Measurements from ENCODE around the gene VASH2. TPM values are rescaled to one million over a fixed set of nuclear protein-coding genes. Genes with fewer than 3 reads are reported as not detected.

VASH2 gene
- polyA plus RNA-seq, 3 donors = 21.5 to 24.7 (median 22.7) TPM

DNA sequence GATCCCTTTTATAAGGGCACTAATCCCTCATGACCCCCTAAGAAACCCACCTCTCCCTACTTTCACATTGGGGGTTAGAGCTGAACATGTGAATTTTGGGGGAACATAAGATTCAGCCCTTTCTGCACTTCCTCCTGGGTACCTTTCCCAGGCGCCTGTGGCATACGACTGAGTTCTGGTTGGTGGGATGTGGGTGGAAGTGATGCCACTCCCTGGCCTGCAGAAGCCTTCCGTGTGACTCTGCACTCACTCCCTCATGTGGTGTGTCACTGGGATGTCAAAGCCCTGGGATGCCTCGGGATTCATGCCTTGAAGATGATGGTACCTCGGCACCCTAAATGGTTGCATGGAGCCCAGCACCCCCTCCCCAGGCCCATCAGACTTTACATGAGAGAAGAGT, 28.3 kb upstream of the VASH2 start:
- DNase-seq (ENCODE audit: extremely low read depth in 1 of 11, low read depth in 9 of 11, low spot score in 4 of 11) = no peak

DNA sequence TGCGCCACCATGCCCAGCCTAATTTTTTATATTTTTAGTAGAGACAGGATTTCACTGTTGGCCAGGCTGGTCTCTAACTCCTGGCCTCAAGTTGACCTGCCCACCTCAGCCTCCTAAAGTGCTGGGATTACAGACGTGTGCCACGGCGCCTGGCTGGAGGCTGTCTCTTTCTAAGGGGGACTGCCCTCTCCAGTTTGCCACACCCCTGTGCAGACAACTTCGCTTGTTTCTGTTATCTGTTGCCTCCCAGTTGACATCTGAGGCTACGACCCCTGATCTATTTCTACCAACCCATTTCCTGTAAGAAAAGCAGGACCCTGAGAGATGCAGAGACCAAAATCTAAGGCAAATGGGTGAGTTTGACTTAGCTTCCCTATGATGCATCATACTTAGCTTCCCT, 24.0 kb upstream of the VASH2 start:
- no peak for DNase-seq (ENCODE audit: extremely low read depth in 1 of 11, low read depth in 9 of 11, low spot score in 4 of 11)

GRCh38 chr1:212928323-212929291, 21.7 kb upstream of the VASH2 start:
- DNase-seq (ENCODE audit: extremely low read depth in 1 of 11, low read depth in 9 of 11, low spot score in 4 of 11) = no peak

DNA sequence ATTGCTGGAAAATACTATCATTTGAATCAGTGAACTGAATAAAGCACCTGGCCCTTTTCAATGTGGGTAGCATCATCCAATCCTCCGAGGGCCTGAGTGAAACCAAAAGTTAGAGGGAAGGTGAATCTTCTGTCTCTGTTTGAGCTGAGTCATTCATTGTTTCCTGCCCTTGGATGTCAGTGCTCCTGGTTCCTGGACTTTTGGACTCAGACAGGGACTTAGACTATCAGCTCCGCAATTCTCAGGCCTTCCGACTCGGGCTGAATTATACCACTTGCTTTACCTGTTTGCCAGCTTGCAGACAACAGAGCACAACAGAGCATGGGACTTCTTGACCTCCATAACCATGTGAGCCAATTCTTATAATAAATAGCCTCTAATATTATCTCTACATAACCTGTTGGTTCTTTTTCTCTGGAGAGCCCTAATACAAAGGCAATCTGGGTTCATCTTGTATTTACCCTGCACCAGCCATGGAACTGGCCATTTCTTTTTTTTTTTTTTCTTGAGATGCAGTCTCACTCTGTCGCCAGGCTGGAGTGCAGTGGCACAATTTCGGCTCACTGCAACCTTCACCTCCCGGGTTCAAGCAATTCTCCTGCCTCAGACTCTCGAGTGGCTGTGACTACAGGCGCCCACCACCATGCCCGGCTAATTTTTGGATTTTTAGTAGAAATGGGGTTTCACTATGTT, 19.2 kb upstream of the VASH2 start:
- no peak for DNase-seq (ENCODE audit: extremely low read depth in 1 of 11, low read depth in 9 of 11, low spot score in 4 of 11)

- no peak for DNase-seq (ENCODE audit: extremely low read depth in 1 of 11, low read depth in 9 of 11, low spot score in 4 of 11)
Measured at GRCh38 chr1:212933815-212934471, 16.4 kb upstream of the VASH2 start.

GRCh38 chr1:212935387-212935981, 14.9 kb upstream of the VASH2 start:
- DNase-seq (ENCODE audit: extremely low read depth in 1 of 11, low read depth in 9 of 11, low spot score in 4 of 11) = no peak

GRCh38 chr1:212937034-212937433, 13.3 kb upstream of the VASH2 start:
- DNase-seq (ENCODE audit: extremely low read depth in 1 of 11, low read depth in 9 of 11, low spot score in 4 of 11) = no peak

GRCh38 chr1:212938846-212939245, 11.5 kb upstream of the VASH2 start:
- no peak for DNase-seq (ENCODE audit: extremely low read depth in 1 of 11, low read depth in 9 of 11, low spot score in 4 of 11)

- DNase-seq (ENCODE audit: extremely low read depth in 1 of 11, low read depth in 9 of 11, low spot score in 4 of 11) = no peak
Measured at GRCh38 chr1:212941452-212941851, 8.9 kb upstream of the VASH2 start.

DNA sequence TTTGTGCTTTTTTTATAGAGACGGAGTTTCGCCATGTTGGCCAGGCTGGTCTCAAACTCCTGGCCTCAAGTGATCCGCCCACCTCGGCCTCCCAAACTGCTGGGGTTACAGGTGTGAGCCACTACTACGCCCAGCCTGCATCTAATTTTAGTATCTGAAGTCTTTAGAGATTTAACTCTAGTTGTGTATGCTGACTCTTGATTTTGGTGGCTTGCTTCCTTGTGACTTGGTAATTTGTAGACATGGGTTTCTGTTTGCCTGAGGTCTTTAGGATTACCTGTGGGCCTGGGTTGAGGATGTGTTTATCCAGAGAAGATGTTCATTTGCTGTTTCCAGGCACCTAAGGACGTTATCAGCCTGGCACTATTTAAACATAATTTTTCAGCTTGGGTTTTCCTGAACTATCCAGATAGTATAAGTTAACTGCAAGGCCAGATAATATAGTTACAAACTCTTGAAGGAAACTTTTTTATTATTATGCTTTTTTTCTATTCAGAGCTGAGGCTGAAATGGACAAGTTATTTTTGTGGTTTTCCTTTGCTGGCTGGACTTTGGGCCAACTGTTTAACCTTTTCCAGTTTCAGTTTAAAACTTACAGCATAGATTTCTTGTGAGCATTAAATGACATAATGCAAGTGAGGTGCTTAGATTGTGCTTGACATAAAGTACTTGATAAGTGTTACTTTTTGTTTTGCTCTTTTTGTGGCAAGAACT, 7.5 kb upstream of the VASH2 start:
- DNase-seq (ENCODE audit: extremely low read depth in 1 of 11, low read depth in 9 of 11, low spot score in 4 of 11) = no peak

DNA sequence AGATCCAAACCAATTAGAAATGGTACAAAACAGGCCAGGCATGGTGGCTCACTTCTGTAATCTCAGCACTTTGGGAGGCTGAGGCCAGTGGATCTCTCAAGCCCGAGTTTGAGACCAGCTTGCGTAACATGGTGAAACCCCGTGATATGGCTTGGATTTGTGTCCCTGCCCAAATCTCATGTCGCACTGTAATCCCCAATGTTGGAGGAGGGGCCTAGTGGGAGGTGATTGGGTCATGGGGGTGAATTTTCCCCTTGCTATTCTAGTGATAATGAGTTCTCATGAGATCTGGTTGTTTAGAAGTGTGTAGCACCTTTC, 7.0 kb upstream of the VASH2 start:
- DNase-seq (ENCODE audit: extremely low read depth in 1 of 11, low read depth in 9 of 11, low spot score in 4 of 11) = no peak

GRCh38 chr1:212944229-212944901, 6.0 kb upstream of the VASH2 start:
- DNase-seq (ENCODE audit: extremely low read depth in 1 of 11, low read depth in 9 of 11, low spot score in 4 of 11) = no peak

GRCh38 chr1:212945056-212945455, 5.3 kb upstream of the VASH2 start:
- DNase-seq (ENCODE audit: extremely low read depth in 1 of 11, low read depth in 9 of 11, low spot score in 4 of 11) = no peak

DNA sequence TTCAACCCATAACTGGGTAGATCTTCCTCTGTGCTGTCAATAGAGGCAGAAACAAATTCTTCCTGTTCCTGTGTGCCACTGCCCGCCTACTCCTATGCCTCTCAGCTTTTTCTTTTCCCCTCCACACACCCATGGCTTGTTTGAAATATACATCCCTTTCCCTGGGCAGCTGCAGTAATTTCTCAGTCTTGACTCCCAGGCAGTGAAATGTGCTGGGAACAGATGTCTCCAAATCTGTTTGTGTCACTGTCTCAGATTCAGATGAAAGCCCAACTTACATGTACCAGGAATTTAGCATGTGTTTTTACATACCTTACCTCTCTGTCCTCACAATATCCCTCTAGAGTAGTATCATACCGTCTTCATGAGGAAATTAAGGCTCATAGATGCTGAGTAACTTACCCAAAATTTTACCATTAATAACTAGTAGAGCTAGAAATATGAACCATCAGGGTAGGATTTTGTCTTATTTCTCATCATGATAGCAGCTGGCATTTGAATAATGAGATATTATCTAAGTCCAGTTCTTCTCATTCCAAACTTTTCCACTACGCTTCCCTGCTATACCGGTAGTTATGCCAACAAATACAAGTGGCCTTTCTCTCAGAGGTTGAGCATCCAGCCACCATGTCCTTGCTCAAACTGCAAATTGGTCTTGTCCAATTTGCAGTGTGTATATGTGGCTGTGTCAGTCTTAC, 4.7 kb upstream of the VASH2 start:
- no peak for DNase-seq (ENCODE audit: extremely low read depth in 1 of 11, low read depth in 9 of 11, low spot score in 4 of 11)

GRCh38 chr1:212946872-212947271, 3.5 kb upstream of the VASH2 start:
- DNase-seq (ENCODE audit: extremely low read depth in 1 of 11, low read depth in 9 of 11, low spot score in 4 of 11) = no peak

- no peak for DNase-seq (ENCODE audit: extremely low read depth in 1 of 11, low read depth in 9 of 11, low spot score in 4 of 11)
Measured at GRCh38 chr1:212949771-212950170, 570 bp upstream of the VASH2 start.

- no peak for DNase-seq (ENCODE audit: extremely low read depth in 1 of 11, low read depth in 9 of 11, low spot score in 4 of 11)
Measured at GRCh38 chr1:212951126-212951946, 995 bp downstream of the VASH2 start.

Data from renal cortex interstitium (tissue), 11 donors.